ENCODE data around the gene PPP1R2.

PPP1R2 gene

GRCh38 chr3:195563317-195563716, 20.2 kb upstream of the PPP1R2 start:
- no peak overlapping the region for H3K56ac ChIP-seq (ENCODE audit: low read length)
- no peak for DNase-seq
- no peak overlapping the region for H3K4me3 ChIP-seq (ENCODE audit: low read length)
- H3K4me2 ChIP-seq (ENCODE audit: low read length) = no peak overlapping the region
- no peak overlapping the region for H2BK15ac ChIP-seq (replicated peaks; ENCODE audit: low read depth)
- no peak overlapping the region for H3K18ac ChIP-seq (ENCODE audit: low read length)
- H3K4ac ChIP-seq (ENCODE audit: low read depth, low read length) = no peak overlapping the region
- WGBS (ENCODE audit: extremely low coverage, insufficient coverage, low lambda C conversion rate) = no CpG with 5 or more reads among the region's 4 CpGs
- no peak overlapping the region for H3K27ac ChIP-seq (ENCODE audit: low read depth, low read length)
- no peaks in the 10 kb centered on the region for H3K79me1 ChIP-seq (ENCODE audit: low read length)
- no peak overlapping the region for H3K23ac ChIP-seq (ENCODE audit: low read length)
- no peaks in the 10 kb centered on the region for H3K27me3 ChIP-seq (ENCODE audit: insufficient read depth, low read length, poor library complexity)
- H3K4me1 ChIP-seq (ENCODE audit: control insufficient read depth, low read depth, low read length) = no peaks in the 10 kb centered on the region
- no peak overlapping the region for H2BK120ac ChIP-seq (ENCODE audit: low read depth, low read length)
- no peaks in the 10 kb centered on the region for H3K79me2 ChIP-seq (ENCODE audit: control insufficient read depth, insufficient read depth, low read length)
- no peaks in the 10 kb centered on the region for H3K36me3 ChIP-seq (ENCODE audit: control insufficient read depth, insufficient read depth, low read length)
- no peak overlapping the region for H3K9ac ChIP-seq (ENCODE audit: low read length)
- no peak overlapping the region for H4K8ac ChIP-seq (ENCODE audit: low read depth, low read length)
- no peak overlapping the region for H2BK5ac ChIP-seq (ENCODE audit: low read length)
- no peak overlapping the region for H2AK5ac ChIP-seq (ENCODE audit: low read length)
- no peak overlapping the region for H4K5ac ChIP-seq (ENCODE audit: low read length)

GRCh38 chr3:195559723-195560409, 16.7 kb upstream of the PPP1R2 start:
- Histone ChIP-seq H2BK5ac (ENCODE audit: low read length) (no peak overlapping the region), H4K5ac (ENCODE audit: low read length) (no peak overlapping the region), H2AK5ac (ENCODE audit: low read length) (no peak overlapping the region), H3K79me2 (ENCODE audit: control insufficient read depth, insufficient read depth, low read length) (no peaks in the 10 kb centered on the region), H4K8ac (ENCODE audit: low read depth, low read length) (no peak overlapping the region), H3K4me3 (ENCODE audit: low read length) (no peak overlapping the region), H3K4me1 (ENCODE audit: control insufficient read depth, low read depth, low read length) (no peaks in the 10 kb centered on the region), H3K27ac (ENCODE audit: low read depth, low read length) (no peak overlapping the region), H3K36me3 (ENCODE audit: control insufficient read depth, insufficient read depth, low read length) (no peaks in the 10 kb centered on the region), H3K4me2 (ENCODE audit: low read length) (no peak overlapping the region), H3K27me3 (ENCODE audit: insufficient read depth, low read length, poor library complexity) (no peaks in the 10 kb centered on the region), H3K79me1 (ENCODE audit: low read length) (no peaks in the 10 kb centered on the region), H3K9ac (ENCODE audit: low read length) (no peak overlapping the region), H2BK15ac (replicated peaks; ENCODE audit: low read depth) (no peak overlapping the region), H3K18ac (ENCODE audit: low read length) (no peak overlapping the region), H3K4ac (ENCODE audit: low read depth, low read length) (no peak overlapping the region), H3K23ac (ENCODE audit: low read length) (no peak overlapping the region), H2BK120ac (ENCODE audit: low read depth, low read length) (no peak overlapping the region), H3K56ac (ENCODE audit: low read length) (no peak overlapping the region)
- peak; percentile 40 for DNase-seq
- no CpG with 5 or more reads among the region's 4 CpGs for WGBS (ENCODE audit: extremely low coverage, insufficient coverage, low lambda C conversion rate)

GRCh38 chr3:195558602-195559001, 15.5 kb upstream of the PPP1R2 start:
- Histone ChIP-seq H2BK120ac (ENCODE audit: low read depth, low read length) (no peak overlapping the region), H4K5ac (ENCODE audit: low read length) (no peak overlapping the region), H3K9ac (ENCODE audit: low read length) (no peak overlapping the region), H3K4ac (ENCODE audit: low read depth, low read length) (no peak overlapping the region), H3K23ac (ENCODE audit: low read length) (no peak overlapping the region), H2AK5ac (ENCODE audit: low read length) (no peak overlapping the region), H3K4me1 (ENCODE audit: control insufficient read depth, low read depth, low read length) (no peaks in the 10 kb centered on the region), H3K27ac (ENCODE audit: low read depth, low read length) (no peak overlapping the region), H3K18ac (ENCODE audit: low read length) (no peak overlapping the region), H3K4me3 (ENCODE audit: low read length) (no peak overlapping the region), H3K79me1 (ENCODE audit: low read length) (no peaks in the 10 kb centered on the region), H2BK15ac (replicated peaks; ENCODE audit: low read depth) (no peak overlapping the region), H3K4me2 (ENCODE audit: low read length) (no peak overlapping the region), H3K36me3 (ENCODE audit: control insufficient read depth, insufficient read depth, low read length) (no peaks in the 10 kb centered on the region), H3K27me3 (ENCODE audit: insufficient read depth, low read length, poor library complexity) (no peaks in the 10 kb centered on the region), H4K8ac (ENCODE audit: low read depth, low read length) (no peak overlapping the region), H3K56ac (ENCODE audit: low read length) (no peak overlapping the region), H2BK5ac (ENCODE audit: low read length) (no peak overlapping the region), H3K79me2 (ENCODE audit: control insufficient read depth, insufficient read depth, low read length) (no peaks in the 10 kb centered on the region)
- DNase-seq = peak; percentile 62
- WGBS (ENCODE audit: extremely low coverage, insufficient coverage, low lambda C conversion rate) = no CpG with 5 or more reads among the region's 3 CpGs

- Histone ChIP-seq H2AK5ac (ENCODE audit: low read length) (no peak overlapping the region), H3K18ac (ENCODE audit: low read length) (no peak overlapping the region), H3K79me2 (ENCODE audit: control insufficient read depth, insufficient read depth, low read length) (no peaks in the 10 kb centered on the region), H3K56ac (ENCODE audit: low read length) (no peak overlapping the region), H3K4me1 (ENCODE audit: control insufficient read depth, low read depth, low read length) (no peaks in the 10 kb centered on the region), H4K5ac (ENCODE audit: low read length) (no peak overlapping the region), H2BK15ac (replicated peaks; ENCODE audit: low read depth) (no peak overlapping the region), H4K8ac (ENCODE audit: low read depth, low read length) (no peak overlapping the region), H2BK5ac (ENCODE audit: low read length) (no peak overlapping the region), H3K36me3 (ENCODE audit: control insufficient read depth, insufficient read depth, low read length) (no peaks in the 10 kb centered on the region), H3K4ac (ENCODE audit: low read depth, low read length) (no peak overlapping the region), H3K4me2 (ENCODE audit: low read length) (no peak overlapping the region), H3K4me3 (ENCODE audit: low read length) (no peak overlapping the region), H3K27ac (ENCODE audit: low read depth, low read length) (no peak overlapping the region), H3K79me1 (ENCODE audit: low read length) (no peaks in the 10 kb centered on the region), H3K27me3 (ENCODE audit: insufficient read depth, low read length, poor library complexity) (no peaks in the 10 kb centered on the region), H3K23ac (ENCODE audit: low read length) (no peak overlapping the region), H2BK120ac (ENCODE audit: low read depth, low read length) (no peak overlapping the region), H3K9ac (ENCODE audit: low read length) (no peak overlapping the region)
- no CpG with 5 or more reads among the region's 4 CpGs for WGBS (ENCODE audit: extremely low coverage, insufficient coverage, low lambda C conversion rate)
- no peak for DNase-seq
Observed at GRCh38 chr3:195557322-195557721, 14.2 kb upstream of the PPP1R2 start.

- Histone ChIP-seq H3K27ac (ENCODE audit: low read depth, low read length) (no peak overlapping the region), H2BK5ac (ENCODE audit: low read length) (no peak overlapping the region), H3K23ac (ENCODE audit: low read length) (no peak overlapping the region), H3K4me2 (ENCODE audit: low read length) (no peak overlapping the region), H3K79me1 (ENCODE audit: low read length) (no peaks in the 10 kb centered on the region), H3K9ac (ENCODE audit: low read length) (no peak overlapping the region), H3K4me1 (ENCODE audit: control insufficient read depth, low read depth, low read length) (no peaks in the 10 kb centered on the region), H4K5ac (ENCODE audit: low read length) (no peak overlapping the region), H4K8ac (ENCODE audit: low read depth, low read length) (no peak overlapping the region), H3K18ac (ENCODE audit: low read length) (no peak overlapping the region), H3K79me2 (ENCODE audit: control insufficient read depth, insufficient read depth, low read length) (no peaks in the 10 kb centered on the region), H2BK120ac (ENCODE audit: low read depth, low read length) (no peak overlapping the region), H2AK5ac (ENCODE audit: low read length) (no peak overlapping the region), H3K4ac (ENCODE audit: low read depth, low read length) (no peak overlapping the region), H2BK15ac (replicated peaks; ENCODE audit: low read depth) (no peak overlapping the region), H3K56ac (ENCODE audit: low read length) (no peak overlapping the region), H3K36me3 (ENCODE audit: control insufficient read depth, insufficient read depth, low read length) (no peaks in the 10 kb centered on the region), H3K27me3 (ENCODE audit: insufficient read depth, low read length, poor library complexity) (no peaks in the 10 kb centered on the region), H3K4me3 (ENCODE audit: low read length) (no peak overlapping the region)
- DNase-seq = peak; percentile 70
- no CpG with 5 or more reads among the region's 10 CpGs for WGBS (ENCODE audit: extremely low coverage, insufficient coverage, low lambda C conversion rate)
Observed at GRCh38 chr3:195556390-195556789, 13.3 kb upstream of the PPP1R2 start.

GRCh38 chr3:195555110-195555509, 12.0 kb upstream of the PPP1R2 start:
- Histone ChIP-seq H2BK5ac (ENCODE audit: low read length) (no peak overlapping the region), H3K4me2 (ENCODE audit: low read length) (no peak overlapping the region), H2BK15ac (replicated peaks; ENCODE audit: low read depth) (no peak overlapping the region), H3K27me3 (ENCODE audit: insufficient read depth, low read length, poor library complexity) (no peaks in the 10 kb centered on the region), H3K18ac (ENCODE audit: low read length) (no peak overlapping the region), H3K9ac (ENCODE audit: low read length) (no peak overlapping the region), H3K23ac (ENCODE audit: low read length) (no peak overlapping the region), H3K36me3 (ENCODE audit: control insufficient read depth, insufficient read depth, low read length) (no peaks in the 10 kb centered on the region), H3K4me3 (ENCODE audit: low read length) (no peak overlapping the region), H2AK5ac (ENCODE audit: low read length) (no peak overlapping the region), H3K79me1 (ENCODE audit: low read length) (no peaks in the 10 kb centered on the region), H3K56ac (ENCODE audit: low read length) (no peak overlapping the region), H2BK120ac (ENCODE audit: low read depth, low read length) (no peak overlapping the region), H4K8ac (ENCODE audit: low read depth, low read length) (no peak overlapping the region), H3K79me2 (ENCODE audit: control insufficient read depth, insufficient read depth, low read length) (no peaks in the 10 kb centered on the region), H3K4ac (ENCODE audit: low read depth, low read length) (no peak overlapping the region), H3K4me1 (ENCODE audit: control insufficient read depth, low read depth, low read length) (no peaks in the 10 kb centered on the region), H3K27ac (ENCODE audit: low read depth, low read length) (no peak overlapping the region), H4K5ac (ENCODE audit: low read length) (no peak overlapping the region)
- no CpG with 5 or more reads among the region's 8 CpGs for WGBS (ENCODE audit: extremely low coverage, insufficient coverage, low lambda C conversion rate)
- peak; percentile 57 for DNase-seq
